Measurements from ENCODE around the gene RPTN. TPM values are rescaled to one million over a fixed set of nuclear protein-coding genes. Genes with fewer than 3 reads are reported as not detected.

RPTN gene, protein sequence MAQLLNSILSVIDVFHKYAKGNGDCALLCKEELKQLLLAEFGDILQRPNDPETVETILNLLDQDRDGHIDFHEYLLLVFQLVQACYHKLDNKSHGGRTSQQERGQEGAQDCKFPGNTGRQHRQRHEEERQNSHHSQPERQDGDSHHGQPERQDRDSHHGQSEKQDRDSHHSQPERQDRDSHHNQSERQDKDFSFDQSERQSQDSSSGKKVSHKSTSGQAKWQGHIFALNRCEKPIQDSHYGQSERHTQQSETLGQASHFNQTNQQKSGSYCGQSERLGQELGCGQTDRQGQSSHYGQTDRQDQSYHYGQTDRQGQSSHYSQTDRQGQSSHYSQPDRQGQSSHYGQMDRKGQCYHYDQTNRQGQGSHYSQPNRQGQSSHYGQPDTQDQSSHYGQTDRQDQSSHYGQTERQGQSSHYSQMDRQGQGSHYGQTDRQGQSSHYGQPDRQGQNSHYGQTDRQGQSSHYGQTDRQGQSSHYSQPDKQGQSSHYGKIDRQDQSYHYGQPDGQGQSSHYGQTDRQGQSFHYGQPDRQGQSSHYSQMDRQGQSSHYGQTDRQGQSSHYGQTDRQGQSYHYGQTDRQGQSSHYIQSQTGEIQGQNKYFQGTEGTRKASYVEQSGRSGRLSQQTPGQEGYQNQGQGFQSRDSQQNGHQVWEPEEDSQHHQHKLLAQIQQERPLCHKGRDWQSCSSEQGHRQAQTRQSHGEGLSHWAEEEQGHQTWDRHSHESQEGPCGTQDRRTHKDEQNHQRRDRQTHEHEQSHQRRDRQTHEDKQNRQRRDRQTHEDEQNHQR
- total RNA-seq = not detected

DNA sequence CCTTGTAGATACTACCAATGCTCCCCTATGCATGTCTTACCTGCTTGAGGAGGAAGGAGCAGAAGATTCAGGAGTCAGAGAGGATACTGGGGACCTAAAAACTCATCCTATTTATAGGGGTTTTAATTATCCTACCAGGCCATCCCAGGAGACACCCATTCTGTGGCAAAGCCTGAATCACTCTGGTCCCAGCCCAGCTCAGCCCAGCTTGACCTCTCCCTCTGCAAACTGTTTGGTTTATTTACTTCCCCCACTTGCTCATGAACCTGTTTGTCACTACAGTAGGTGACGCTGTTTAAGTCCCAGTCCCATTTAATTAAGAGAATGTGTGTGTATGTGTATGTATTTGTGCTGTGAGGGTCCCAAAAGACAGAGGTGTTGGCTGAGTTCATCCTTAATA lies at the start of gene RPTN:
RPTN (minus strand) TSS at position 85 of the 400 bp plus-strand sequence. CDS start 1,339 bp downstream, outside the sequence.
- H3K4me3 ChIP-seq = no peak within 1 kb of the TSS
- intact Hi-C loops (cut with DNase I; ENCODE audit: low total_unique reads) = loop anchor here (2.0 kb wide), 1 partner anchor 24 kb away; no protein-coding TSS in a partner anchor
- no peaks in the 10 kb centered on the region for H3K27me3 ChIP-seq
- no peaks in the 10 kb centered on the region for H3K4me1 ChIP-seq
- no peaks in the 10 kb centered on the region for H3K9me3 ChIP-seq
- H3K36me3 ChIP-seq = no peaks in the 10 kb centered on the region
- H3K27ac ChIP-seq = no peak within 1 kb of the TSS
- DNase-seq (ENCODE audit: low spot score in 2 of 2) = no peak
- TF ChIP-seq, protein P1, sequence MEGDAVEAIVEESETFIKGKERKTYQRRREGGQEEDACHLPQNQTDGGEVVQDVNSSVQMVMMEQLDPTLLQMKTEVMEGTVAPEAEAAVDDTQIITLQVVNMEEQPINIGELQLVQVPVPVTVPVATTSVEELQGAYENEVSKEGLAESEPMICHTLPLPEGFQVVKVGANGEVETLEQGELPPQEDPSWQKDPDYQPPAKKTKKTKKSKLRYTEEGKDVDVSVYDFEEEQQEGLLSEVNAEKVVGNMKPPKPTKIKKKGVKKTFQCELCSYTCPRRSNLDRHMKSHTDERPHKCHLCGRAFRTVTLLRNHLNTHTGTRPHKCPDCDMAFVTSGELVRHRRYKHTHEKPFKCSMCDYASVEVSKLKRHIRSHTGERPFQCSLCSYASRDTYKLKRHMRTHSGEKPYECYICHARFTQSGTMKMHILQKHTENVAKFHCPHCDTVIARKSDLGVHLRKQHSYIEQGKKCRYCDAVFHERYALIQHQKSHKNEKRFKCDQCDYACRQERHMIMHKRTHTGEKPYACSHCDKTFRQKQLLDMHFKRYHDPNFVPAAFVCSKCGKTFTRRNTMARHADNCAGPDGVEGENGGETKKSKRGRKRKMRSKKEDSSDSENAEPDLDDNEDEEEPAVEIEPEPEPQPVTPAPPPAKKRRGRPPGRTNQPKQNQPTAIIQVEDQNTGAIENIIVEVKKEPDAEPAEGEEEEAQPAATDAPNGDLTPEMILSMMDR (IDR thresholded peaks at IDR 0.05) = no peak
- TF ChIP-seq POLR2A (IDR thresholded peaks at IDR 0.05) (no peak), POLR2AphosphoS5 (IDR thresholded peaks at IDR 0.05) (no peak)

DNA sequence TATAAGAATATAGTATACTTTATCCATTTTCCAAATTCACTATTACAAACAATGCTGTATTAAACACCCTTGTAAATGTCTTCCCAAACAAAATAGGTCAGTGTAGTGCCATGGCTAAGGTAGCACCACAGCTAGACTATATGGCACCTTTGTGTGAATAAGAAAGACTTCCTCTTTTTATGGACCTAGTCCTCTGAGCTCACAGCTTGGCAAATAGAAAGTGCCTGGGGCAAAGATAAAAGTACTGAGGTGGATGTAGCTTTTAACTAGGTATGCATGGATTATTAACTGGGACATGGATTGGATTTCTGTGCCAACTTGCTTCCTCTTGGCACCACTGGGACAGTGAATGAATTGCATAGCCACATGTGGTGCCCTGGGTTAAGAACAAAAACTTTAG lies 40.0 kb upstream of the RPTN start:
- H3K4me3 ChIP-seq = no peak overlapping the region
- DNase-seq (ENCODE audit: low spot score in 2 of 2) = no peak
- no peaks in the 10 kb centered on the region for H3K27me3 ChIP-seq
- no peaks in the 10 kb centered on the region for H3K36me3 ChIP-seq
- no peaks in the 10 kb centered on the region for H3K4me1 ChIP-seq
- no peak overlapping the region for H3K27ac ChIP-seq
- intact Hi-C loops (cut with DNase I; ENCODE audit: low total_unique reads) = no loop called here
- no peaks in the 10 kb centered on the region for H3K9me3 ChIP-seq
- TF ChIP-seq POLR2A (IDR thresholded peaks at IDR 0.05) = no peak
- TF ChIP-seq, protein P1 (IDR thresholded peaks at IDR 0.05) = no peak
- no peak for TF ChIP-seq POLR2AphosphoS5 (IDR thresholded peaks at IDR 0.05)

DNA sequence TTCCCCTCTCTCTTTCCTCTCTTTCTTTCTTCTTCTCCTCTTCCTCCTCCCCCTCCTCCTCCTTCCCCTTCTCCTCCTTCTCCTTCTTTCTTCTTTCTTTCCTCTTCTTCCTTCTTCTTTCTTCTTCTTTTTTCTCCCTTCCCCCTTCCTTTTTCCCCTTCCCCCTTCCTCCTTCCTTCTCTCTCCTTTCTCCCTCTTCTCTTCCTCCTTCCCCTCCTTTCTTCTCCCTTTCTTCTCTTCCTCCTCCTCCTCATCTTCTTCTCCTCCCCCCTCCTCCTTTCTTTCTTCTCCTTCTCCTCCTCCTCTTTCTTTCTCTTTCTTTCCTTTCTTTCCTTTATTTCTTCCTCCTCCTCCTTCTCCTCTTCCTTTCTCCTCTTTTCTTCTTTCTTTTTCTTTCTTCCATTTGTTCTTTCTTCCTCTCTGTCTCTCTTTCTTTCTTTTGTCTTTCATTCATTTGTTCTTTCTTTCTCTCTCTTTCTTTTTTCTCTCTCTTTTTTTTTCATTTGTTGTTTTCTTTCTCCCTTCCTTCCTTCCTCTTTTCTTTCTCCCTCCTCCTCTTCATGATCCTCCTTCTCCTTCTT lies 38.4 kb upstream of the RPTN start:
- Histone ChIP-seq H3K36me3 (no peaks in the 10 kb centered on the region), H3K9me3 (no peaks in the 10 kb centered on the region), H3K4me3 (no peak overlapping the region), H3K27me3 (no peaks in the 10 kb centered on the region), H3K4me1 (no peaks in the 10 kb centered on the region), H3K27ac (no peak overlapping the region)
- TF ChIP-seq, protein P1 (IDR thresholded peaks at IDR 0.05) = no peak
- TF ChIP-seq POLR2AphosphoS5 (IDR thresholded peaks at IDR 0.05) (no peak), POLR2A (IDR thresholded peaks at IDR 0.05) (no peak)
- intact Hi-C loops (cut with DNase I; ENCODE audit: low total_unique reads) = no loop called here
- DNase-seq (ENCODE audit: low spot score in 2 of 2) = no peak

DNA sequence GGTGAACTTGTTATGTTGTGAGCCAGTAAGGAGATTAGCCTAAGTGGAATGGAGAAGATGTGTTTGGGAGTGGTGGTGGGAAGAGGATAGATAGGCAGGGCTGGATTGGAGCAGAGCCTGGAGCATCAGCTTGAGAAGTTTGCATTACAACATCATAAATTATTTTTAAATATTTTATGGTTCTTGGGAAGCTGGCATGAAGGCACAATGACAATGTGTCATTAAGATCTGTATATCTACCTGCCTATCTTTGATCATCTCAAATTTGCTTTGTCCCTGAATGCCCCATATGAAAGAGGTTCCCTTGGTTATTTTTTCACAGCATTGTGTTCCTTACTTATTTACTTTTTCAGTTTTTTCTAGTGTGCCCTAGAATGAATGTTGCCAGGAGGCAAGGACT lies 32.7 kb upstream of the RPTN start:
- H3K27ac ChIP-seq = no peak overlapping the region
- no peaks in the 10 kb centered on the region for H3K9me3 ChIP-seq
- no peak overlapping the region for H3K4me3 ChIP-seq
- H3K27me3 ChIP-seq = no peaks in the 10 kb centered on the region
- no peaks in the 10 kb centered on the region for H3K4me1 ChIP-seq
- no peaks in the 10 kb centered on the region for H3K36me3 ChIP-seq
- no peak for DNase-seq (ENCODE audit: low spot score in 2 of 2)
- intact Hi-C loops (cut with DNase I; ENCODE audit: low total_unique reads) = no loop called here
- TF ChIP-seq, protein P1 (IDR thresholded peaks at IDR 0.05) = no peak
- no peak for TF ChIP-seq POLR2AphosphoS5 (IDR thresholded peaks at IDR 0.05)

Data from breast epithelium (tissue), 4 donors.